ENCODE data around the gene PGC.

Gene PGC

DNA sequence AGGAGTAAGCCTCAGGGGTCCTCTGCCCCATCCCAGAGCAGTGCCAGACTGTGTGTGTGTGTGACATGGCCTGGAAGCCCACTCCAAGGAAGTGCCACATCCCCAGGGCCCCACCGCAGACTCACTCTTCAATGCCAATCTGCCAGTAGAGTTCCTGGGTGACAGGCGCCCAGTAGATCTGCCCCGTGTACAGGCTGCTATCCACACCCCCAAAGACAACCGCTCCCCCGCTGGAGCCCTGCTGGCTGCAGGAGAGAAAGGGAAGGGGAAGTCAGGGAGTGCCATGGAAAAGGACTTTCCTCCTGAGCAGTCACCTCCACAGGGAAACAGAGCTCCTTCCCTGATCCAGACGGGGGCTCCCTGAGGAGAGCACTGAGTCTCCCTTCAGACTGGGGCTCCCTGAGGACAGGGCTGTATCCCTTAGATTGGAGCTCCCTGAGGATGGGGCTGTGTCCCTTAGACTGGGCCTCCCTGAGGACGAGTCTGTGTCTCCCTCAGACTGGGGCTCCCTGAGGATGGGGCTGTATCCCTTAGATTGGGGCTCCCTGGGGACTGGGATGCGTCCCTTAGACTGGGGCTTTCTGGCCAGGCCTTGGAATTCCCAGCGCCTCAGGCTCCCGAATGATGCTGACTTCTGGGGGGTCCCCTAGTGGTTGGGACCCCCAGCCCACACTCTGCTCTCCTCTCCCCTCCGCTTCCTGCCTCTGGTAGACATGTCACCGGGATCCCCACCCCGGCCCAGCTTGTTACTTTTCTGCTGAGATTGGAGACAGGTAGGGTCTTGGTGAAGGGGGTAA is 6.6 kb downstream of the PGC start:
- FAIRE-seq = no peak
- TF ChIP-seq TAF1 (IDR thresholded peaks at IDR 0.05; ENCODE audit: borderline replicate concordance, low read depth, low read length) (no peak), POLR2A (IDR thresholded peaks at IDR 0.05; ENCODE audit: low read depth, low read length) (no peak), POLR2AphosphoS5 (IDR thresholded peaks at IDR 0.05; ENCODE audit: low read depth, low read length) (no peak)
- no peak for DNase-seq (ENCODE audit: insufficient read length)

DNA sequence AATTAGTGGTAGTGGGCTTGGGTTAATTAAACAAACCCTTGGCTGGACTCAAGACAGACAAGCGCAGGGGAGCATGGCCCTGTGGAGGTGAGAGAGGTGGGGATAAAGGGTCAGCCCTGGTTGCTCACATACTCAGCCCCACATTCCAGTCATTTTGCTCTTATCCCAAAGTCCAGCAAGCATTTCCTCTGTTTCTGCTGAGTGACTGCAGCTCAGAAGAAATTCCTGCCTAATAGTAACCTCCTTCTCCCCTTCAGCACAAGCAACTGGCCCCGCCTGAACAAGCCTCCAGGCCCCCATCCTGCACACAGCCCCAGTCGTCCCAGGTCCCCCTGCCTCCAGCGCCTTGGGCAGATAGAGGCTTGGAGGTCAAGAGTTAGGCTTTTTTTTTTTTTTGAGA is 8.2 kb downstream of the PGC start:
- TF ChIP-seq POLR2AphosphoS5 (IDR thresholded peaks at IDR 0.05; ENCODE audit: low read depth, low read length) (no peak), POLR2A (IDR thresholded peaks at IDR 0.05; ENCODE audit: low read depth, low read length) (no peak), TAF1 (IDR thresholded peaks at IDR 0.05; ENCODE audit: borderline replicate concordance, low read depth, low read length) (no peak)
- DNase-seq (ENCODE audit: insufficient read length) (no peak), FAIRE-seq (no peak)

DNA sequence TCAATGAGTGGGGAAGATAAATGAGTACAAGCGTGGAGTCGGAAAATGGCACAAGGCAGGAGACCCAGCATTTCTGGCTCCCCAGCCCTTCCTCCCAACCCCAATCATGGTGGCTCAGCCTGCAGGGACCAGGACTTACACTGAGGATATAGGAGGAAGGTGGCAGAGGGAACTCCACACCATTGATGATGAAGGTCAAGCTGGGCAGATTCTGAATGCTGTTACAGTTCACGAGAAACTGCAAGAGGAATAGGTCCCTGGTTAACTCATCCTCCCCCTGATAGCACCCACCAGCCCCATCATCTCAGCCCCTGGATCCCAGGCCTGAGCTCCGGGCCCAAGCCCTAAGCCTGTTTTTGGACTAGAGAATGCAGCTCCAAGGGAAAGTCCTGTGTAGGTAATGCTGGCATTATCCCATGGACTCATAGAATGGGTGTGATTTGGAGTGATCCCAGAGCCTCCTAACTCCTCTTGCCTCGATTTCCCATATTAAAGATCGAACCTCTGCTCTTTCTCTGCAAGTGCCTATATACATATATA is 9.5 kb downstream of the PGC start:
- TF ChIP-seq POLR2A (IDR thresholded peaks at IDR 0.05; ENCODE audit: low read depth, low read length) (no peak), TAF1 (IDR thresholded peaks at IDR 0.05; ENCODE audit: borderline replicate concordance, low read depth, low read length) (no peak), POLR2AphosphoS5 (IDR thresholded peaks at IDR 0.05; ENCODE audit: low read depth, low read length) (no peak)
- no peak for FAIRE-seq
- DNase-seq (ENCODE audit: insufficient read length) = no peak

DNA sequence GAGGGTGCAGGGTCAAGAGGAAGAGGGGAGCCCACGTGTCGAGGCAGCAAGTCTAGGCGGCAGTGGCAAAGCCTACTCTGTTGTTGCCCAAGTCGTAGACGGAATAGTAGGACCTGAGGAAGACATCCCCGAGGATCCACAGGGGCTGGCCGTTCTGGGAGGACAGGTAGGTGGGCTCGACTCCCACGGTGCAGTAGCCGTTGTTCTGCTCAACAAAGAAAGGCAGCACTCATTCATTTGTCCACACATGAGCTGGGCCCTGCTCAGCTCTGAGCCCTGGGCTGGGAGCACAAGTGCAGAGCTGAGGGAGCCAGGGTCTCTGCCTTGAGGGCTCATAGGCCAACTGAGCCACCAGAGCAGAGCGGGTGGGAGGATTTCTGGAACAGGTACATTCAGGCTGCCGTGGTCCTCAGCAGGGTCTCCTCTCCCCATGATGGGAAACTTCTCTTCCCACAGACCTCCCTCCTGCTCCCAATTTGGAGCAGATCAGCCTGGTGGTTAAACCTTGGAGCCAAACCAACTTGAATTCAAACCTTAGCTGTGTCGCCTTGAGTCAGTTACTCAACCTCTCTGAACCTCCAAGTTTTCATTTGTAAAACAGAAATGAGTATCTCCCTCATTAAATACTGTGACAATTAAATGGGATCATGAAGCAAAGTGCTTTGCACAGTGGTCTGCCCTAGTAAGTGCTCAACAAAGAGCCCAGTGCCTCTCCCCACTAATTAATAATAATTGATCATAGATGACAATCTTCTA is 10.2 kb downstream of the PGC start:
- TF ChIP-seq TAF1 (IDR thresholded peaks at IDR 0.05; ENCODE audit: borderline replicate concordance, low read depth, low read length) (no peak), POLR2A (IDR thresholded peaks at IDR 0.05; ENCODE audit: low read depth, low read length) (no peak), POLR2AphosphoS5 (IDR thresholded peaks at IDR 0.05; ENCODE audit: low read depth, low read length) (no peak)
- FAIRE-seq (no peak), DNase-seq (ENCODE audit: insufficient read length) (no peak)

DNA sequence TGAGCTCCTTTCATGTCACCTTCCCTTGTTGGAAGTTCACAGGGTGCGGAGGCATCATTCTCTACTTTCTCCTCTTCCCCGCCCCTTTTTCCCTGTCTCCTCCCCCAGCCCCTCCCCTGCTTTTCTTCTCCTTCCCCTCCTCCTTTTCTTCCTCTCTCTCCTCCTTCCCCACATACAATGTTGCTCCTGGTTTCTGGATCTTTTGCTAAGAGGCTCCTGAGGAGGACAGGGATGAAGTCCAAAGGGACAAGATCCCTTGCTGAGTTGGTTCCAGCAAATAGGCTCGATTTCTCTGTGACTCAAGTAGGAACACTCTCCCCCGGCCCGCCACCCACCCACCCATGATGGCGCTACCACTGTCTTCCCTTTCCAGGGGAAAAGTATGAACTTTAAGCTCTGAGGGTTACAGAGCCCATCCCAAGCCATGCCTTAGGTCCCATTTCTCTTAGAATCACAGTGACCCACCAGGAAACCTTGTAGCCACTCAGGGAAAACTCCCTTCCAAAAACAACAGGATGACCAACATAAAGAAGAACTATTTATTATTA is 10.9 kb downstream of the PGC start:
- TF ChIP-seq TAF1 (IDR thresholded peaks at IDR 0.05; ENCODE audit: borderline replicate concordance, low read depth, low read length) (no peak), POLR2AphosphoS5 (IDR thresholded peaks at IDR 0.05; ENCODE audit: low read depth, low read length) (no peak), POLR2A (IDR thresholded peaks at IDR 0.05; ENCODE audit: low read depth, low read length) (no peak)
- DNase-seq (ENCODE audit: insufficient read length) = no peak
- no peak for FAIRE-seq

DNA sequence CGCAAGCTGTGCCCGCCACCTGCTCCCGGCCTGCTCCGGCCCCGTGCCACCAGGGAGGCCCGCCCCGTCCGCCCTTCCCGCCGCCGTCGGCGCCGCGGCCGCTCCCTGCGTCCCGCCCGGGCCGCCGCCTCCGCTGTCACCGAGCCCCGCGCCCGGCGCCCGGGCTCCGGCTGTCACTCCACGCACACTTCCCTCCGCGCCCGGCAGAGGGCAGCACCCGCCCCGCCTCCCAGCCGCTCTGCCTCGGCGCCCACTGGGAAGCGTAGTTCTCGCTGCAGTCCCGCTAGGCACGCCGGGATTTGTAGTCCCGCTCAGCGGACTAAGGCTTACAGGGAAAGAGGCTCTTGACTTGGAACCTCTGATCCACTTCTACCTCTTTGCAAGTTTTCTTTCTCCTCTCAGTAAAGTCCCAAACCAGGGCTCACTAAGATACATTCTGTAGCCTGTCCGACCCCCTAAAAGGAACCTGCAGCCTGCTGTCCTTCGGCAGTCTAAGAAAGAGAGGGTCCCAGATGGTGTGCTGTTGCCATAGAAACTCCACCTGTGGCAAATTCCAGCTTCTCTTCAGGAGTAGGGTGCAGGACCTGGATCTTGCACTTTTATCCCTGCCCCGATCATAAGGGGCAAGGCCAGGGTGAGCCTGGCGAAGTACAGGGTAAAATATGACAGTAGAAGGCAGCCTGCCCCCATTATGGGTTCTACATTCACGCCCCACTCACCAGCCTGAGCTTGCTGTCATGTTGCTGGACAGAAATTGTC is 11.6 kb downstream of the PGC start, which contains the start of gene TFEB:
TSS of gene TFEB (minus strand) at position 182 of the 759 bp plus-strand sequence. CDS start 44,395 bp downstream, outside the sequence.
- peak; percentile 98 for FAIRE-seq

DNA sequence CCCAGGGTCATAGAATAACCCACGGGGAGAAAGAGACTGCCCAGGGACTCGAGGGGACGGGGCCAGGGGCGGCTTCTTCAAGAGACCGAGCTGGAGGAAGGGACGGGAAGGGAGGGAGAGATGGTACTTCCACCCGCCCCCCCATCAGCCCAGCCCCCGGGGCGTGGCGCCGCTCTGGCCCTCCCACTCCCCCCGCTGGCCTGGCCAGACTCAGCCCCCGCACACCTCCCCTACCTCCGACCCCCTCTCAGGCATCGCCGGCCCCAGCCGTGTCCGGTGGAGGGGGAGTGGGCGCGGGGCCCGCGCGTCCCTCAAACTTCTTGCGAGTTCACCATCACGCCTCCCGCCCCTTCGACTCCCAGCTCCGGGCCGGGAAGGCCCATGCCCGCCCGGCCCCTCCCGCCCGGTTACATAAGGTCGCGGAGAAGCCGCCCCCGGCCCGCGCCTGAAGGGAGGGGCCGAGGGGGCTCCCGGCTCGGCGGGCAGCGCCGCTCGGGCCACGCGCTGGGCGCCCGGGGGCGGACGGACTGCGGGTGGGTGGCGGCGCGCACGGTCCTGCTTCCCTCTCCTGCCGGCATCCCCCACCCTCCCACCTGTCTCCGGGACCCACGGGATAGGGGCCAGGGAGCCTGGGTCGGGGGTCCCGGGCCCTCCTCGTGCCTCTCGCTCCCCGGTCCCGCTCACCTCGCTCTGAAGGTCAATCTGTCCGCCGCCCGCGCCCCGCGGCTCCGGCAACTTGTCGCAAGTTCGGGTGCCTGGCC is 12.4 kb downstream of the PGC start:
- DNase-seq (ENCODE audit: insufficient read length) (peak; percentile 69), FAIRE-seq (no peak)
- TF ChIP-seq POLR2A (IDR thresholded peaks at IDR 0.05; ENCODE audit: low read depth, low read length) = no peak; the same call in 1 of the 2 replicates
- no peak for TF ChIP-seq POLR2AphosphoS5 (IDR thresholded peaks at IDR 0.05; ENCODE audit: low read depth, low read length)
- no peak for TF ChIP-seq TAF1 (IDR thresholded peaks at IDR 0.05; ENCODE audit: borderline replicate concordance, low read depth, low read length)

More for the DNA sequence above, 11.6 kb downstream of the PGC start, which contains the start of gene TFEB:
- DNase-seq (ENCODE audit: insufficient read length) = peak; percentile 94
- TF ChIP-seq TAF1 (IDR thresholded peaks at IDR 0.05; ENCODE audit: borderline replicate concordance, low read depth, low read length) = no peak
- 0 out of 2 replicates have a peak, but pooled peaks have one; percentile 13 for TF ChIP-seq POLR2A (IDR thresholded peaks at IDR 0.05; ENCODE audit: low read depth, low read length)

DNA sequence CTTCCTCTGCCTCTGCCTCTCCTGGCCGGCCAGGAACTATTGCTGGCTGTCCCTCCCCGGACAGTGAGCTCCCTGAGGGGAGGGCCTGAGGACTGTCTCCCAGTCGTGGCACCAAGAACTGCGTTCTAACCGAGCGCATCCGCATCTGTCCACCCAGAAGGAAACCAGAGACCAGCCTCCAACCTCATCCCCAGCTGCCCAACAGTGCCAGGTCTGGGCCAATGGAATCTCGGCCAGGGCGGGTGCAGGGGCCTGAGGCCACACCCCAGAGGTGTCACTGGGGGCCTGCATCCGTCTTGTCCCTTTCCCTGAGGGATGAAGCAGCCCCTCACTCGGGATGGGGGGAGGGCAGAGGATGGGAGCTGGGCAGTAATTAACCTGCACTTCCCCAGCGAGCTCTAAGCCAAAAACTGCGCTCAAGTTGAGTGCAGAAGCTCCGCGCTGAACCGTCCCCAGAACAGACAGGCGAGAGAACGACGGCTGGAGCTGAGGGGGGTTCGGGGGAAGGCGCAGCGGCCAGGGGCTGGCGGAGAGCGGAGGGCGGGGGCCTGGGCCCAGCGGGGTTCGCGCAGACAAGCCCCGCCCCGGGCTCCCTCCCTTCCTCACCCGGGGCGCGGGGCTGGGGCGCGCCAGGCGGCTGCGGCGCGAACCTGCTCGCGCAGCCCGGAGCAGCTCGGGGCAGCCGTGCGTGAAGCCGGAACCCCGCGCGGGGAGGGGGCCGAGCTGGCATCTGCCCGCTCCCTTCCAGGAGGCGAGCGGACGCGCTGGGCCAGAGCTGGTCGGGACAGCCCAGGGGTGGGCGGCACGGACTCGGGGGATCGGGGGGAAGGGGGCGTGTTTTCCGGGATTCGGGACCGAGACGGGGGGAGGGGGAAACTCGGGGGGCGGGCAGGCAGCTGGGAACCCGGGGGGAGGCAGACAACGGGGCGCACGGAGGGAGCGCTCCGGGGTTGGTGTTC is 13.2 kb downstream of the PGC start:
- peak; percentile 71 for TF ChIP-seq POLR2A (IDR thresholded peaks at IDR 0.05; ENCODE audit: low read depth, low read length)
- TF ChIP-seq POLR2AphosphoS5 (IDR thresholded peaks at IDR 0.05; ENCODE audit: low read depth, low read length) = no peak
- no peak for TF ChIP-seq TAF1 (IDR thresholded peaks at IDR 0.05; ENCODE audit: borderline replicate concordance, low read depth, low read length)
- DNase-seq (ENCODE audit: insufficient read length) (peak; percentile 92), FAIRE-seq (peak; percentile 93)

DNA sequence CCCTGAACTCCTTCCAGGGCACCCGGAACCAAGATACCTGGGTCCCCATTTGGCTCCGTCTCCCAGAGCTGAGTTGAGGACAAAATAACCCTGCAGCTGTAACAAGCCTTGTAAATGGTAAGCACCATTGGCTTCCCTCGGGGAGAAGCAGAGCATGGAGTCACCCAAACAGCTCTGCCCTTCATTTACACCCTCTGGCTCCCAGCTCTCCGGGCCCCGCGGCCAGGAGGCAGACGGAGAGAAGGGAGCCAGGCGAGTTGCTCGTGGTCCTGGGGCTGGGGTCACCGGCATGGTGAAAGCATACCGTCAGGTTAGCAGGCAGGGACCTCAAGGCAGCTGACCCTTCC is 13.9 kb downstream of the PGC start:
- no peak; the same call in none of the 2 replicates for TF ChIP-seq POLR2AphosphoS5 (IDR thresholded peaks at IDR 0.05; ENCODE audit: low read depth, low read length)
- TF ChIP-seq TAF1 (IDR thresholded peaks at IDR 0.05; ENCODE audit: borderline replicate concordance, low read depth, low read length) = no peak
- no peak for TF ChIP-seq POLR2A (IDR thresholded peaks at IDR 0.05; ENCODE audit: low read depth, low read length)
- FAIRE-seq (no peak), DNase-seq (ENCODE audit: insufficient read length) (no peak)

All from GM12892 (cell line).